Hepatocyte (in vitro differentiated cells): ENCODE data around the gene RBBP8NL.

Source experiments
- EZH2 ChIP-seq: fragments of 200-600 bp; sonication (generic); IDR thresholded peaks from 2 replicates; pipeline ENCODE4 v1.6.1; 2016; ENCODE audit warnings: antibody characterized with exemption, mild to moderate bottlenecking, borderline replicate concordance
- EZH2phosphoT487 ChIP-seq: fragments of 200-600 bp; sonication (generic); IDR thresholded peaks from one replicate; pipeline ENCODE4 v1.6.1; 2018; ENCODE audit warnings: antibody characterized with exemption, mild to moderate bottlenecking, low read depth, moderate library complexity; ENCODE audit not compliant: unreplicated experiment, severe bottlenecking
- TF ChIP-seq, protein P1 (sequence below): fragments of 200-600 bp; sonication (generic); IDR thresholded peaks from 2 replicates; pipeline ENCODE4 v1.5.1; 2016; ENCODE audit warnings: antibody characterized with exemption, mild to moderate bottlenecking; ENCODE audit not compliant: poor library complexity

GRCh38 chr20:62411479-62412193, 15.7 kb downstream of the RBBP8NL start:
- TF ChIP-seq, protein P1, sequence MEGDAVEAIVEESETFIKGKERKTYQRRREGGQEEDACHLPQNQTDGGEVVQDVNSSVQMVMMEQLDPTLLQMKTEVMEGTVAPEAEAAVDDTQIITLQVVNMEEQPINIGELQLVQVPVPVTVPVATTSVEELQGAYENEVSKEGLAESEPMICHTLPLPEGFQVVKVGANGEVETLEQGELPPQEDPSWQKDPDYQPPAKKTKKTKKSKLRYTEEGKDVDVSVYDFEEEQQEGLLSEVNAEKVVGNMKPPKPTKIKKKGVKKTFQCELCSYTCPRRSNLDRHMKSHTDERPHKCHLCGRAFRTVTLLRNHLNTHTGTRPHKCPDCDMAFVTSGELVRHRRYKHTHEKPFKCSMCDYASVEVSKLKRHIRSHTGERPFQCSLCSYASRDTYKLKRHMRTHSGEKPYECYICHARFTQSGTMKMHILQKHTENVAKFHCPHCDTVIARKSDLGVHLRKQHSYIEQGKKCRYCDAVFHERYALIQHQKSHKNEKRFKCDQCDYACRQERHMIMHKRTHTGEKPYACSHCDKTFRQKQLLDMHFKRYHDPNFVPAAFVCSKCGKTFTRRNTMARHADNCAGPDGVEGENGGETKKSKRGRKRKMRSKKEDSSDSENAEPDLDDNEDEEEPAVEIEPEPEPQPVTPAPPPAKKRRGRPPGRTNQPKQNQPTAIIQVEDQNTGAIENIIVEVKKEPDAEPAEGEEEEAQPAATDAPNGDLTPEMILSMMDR: no peak
- no peak for TF ChIP-seq EZH2phosphoT487
- no peak for TF ChIP-seq EZH2
